ENCODE data around the gene SAT1.
"Not testable (repeated sequence)": the region's sequence is repeated elsewhere in the genome, so short reads cannot be mapped to it uniquely, and the experiment has no call there.

The SAT1 gene

DNA sequence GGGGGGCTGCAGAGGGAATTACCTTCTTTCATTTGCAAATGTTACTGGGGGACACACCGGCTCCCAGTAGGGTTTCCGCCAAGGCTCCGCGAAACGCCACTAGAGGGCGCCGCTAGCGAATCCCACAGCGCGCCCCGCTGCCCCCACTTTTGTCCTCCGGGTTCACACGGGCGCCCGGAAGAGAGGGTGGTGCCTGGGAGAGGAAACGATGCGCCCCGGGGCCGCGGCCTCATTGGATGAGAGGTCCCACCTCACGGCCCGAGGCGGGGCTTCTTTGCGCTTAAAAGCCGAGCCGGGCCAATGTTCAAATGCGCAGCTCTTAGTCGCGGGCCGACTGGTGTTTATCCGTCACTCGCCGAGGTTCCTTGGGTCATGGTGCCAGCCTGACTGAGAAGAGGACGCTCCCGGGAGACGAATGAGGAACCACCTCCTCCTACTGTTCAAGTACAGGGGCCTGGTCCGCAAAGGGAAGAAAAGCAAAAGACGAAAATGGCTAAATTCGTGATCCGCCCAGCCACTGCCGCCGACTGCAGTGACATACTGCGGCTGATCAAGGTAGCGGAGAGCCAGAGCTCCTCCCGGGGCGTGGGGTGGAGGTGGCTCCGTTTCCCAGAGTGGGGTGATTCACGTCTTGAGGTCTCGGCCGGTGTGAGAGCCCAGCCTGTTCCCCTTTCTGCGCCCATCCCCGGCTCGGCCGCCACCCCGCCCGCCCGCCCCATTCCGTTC is at the start of gene SAT1:
Gene SAT1, plus strand, starts transcription at position 311 of the 726 bp plus-strand sequence. Its CDS starts 179 bp downstream, at position 490.
- peak; percentile 97 for DNase-seq

DNA sequence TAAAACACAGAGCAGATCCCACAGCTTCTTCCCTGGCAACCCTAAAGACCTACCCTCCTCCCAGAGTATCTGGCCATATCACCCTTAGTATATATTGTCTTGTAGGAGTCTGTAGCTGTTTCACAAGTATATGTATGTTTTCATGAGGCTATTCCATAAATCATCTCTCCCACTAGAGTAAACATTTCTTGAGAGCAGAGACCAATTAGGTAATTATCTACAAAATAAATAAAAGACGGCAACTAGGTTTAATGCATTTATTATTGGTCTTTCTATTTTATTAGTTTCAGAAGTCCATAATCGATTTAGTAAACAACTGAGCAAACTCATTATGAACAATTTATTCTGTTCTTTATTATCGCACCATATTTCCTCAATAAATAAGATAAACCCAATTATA is 46.9 kb upstream of the SAT1 start:
- DNase-seq, result no peak

DNA sequence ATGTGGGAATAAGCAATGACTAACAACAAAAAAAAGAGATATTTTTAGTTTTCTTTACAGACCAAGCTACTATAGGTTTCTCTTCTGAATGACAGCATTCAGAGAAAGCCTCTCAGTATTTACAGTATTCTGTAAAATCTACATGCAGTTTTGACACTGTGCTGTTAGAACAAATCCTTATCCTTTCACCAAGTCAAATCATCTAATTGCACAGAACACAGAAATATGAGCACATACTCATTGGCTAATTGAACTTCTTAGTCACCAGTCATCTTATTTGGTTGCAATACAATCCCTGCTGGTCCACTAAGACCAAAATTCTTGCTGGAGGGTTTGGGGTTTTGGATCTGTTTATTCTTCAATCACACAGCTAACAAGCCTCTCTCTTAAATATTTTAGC is 45.6 kb upstream of the SAT1 start:
- DNase-seq, result no peak

DNA sequence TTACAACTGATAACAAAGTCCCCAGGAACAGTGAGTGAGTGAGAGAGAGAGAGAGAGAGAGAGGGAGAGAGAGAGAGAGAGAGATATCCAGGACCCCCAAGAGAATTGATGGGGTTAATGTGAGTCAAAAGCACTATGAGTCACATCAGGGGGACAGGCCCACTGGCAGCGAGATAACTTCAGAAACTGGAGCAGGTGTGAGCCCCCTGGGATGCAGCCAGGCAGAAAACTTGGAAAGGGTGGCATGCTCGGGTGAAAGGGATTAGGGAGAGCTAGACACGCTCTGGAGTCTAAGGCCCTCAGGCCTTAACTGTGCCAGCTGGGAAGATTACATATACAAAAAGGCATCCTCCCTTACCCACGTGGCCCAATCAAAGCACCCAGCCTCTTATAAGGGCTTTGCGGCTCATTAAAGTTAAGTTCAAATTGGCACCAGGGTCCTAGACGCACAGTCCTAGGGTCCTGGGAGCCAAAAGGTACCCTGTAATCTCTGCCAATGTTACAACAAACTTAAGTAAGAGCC is 40.7 kb upstream of the SAT1 start:
- peak; percentile 62 for DNase-seq

DNA sequence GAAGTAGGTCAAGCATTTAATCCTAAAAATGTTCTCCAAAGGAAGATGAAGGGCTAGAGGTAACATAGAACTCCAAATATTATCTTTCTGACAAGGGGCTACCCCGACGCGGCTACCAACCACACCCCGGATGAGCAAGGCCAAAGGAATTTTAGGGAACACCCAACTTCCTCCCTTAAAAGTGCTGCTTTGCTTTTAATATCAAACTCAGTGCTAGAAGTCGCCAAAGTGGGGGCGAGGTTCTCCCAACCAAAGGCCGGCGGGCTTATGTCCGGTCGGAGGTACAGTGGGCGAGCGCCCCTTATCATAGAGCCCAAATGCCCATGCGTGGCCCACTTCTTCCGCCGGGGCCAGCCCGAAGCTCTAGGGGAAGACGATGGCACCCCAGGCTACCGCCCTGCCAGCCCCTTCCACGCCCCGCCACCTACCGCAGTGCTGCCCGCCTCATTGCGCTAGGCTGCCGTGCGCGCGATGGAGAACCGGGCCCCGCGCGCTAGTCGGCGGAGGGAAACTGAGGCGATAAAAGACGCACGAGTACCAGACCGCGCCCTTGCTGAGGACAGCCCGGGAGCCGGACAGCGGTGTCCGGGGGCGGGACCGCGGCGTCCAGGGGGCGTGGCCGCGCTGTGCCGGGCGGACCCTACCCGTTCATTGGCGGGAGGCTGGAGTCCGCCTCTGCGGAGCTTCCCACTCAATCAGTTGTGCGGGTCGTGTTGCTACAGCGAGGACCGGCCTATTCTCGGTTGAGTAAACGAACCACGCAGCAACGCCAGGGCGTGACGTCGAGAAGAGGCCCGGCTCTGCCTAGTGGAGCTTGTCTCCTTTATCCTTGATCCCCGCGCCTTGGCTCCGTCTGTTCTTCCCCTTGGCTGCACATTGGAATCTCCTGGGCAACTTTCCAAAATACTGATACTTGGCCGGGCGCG is 40.0 kb upstream of the SAT1 start, which contains the start of gene ACOT9:
Gene ACOT9, minus strand, starts transcription at position 580 of the 926 bp plus-strand sequence. Its CDS starts 132 bp downstream, at position 448.
- peak; percentile 88 for DNase-seq

DNA sequence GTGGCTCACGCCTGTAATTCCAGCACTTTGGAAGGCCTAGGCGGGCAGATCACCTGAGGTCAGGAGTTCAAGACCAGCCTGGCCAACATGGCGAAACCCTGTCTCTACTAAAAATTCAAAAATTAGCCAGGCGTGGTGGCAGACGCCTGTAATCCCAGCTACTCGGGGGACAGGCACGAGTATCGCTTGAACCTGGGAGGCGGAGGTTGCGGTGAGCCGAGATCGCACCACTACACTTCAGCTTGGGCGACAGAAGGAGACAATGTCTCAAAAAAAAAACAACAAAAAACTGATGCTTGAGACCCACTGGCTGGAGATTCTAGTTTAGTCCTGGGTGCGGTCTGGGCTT is 39.4 kb upstream of the SAT1 start:
- DNase-seq, result not testable (repeated sequence)

DNA sequence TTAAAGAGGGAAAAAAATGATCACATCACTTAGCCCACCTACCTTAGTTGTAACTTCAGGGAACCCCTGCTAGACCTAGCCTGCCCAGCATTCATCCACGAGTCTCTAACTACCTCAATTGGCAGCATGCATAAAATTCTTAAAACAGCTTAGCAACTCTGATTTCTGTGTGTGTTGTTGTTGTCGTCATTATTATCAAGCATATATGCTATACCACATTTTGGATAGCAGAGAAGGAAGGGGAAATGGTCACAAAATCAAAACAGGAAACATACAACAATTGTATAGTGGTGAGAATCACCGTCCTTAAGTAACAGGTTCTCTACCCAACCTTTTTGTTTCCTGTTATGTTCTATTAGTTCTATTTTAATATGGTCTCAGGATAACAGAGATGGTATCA is 37.2 kb upstream of the SAT1 start:
- no peak for DNase-seq

DNA sequence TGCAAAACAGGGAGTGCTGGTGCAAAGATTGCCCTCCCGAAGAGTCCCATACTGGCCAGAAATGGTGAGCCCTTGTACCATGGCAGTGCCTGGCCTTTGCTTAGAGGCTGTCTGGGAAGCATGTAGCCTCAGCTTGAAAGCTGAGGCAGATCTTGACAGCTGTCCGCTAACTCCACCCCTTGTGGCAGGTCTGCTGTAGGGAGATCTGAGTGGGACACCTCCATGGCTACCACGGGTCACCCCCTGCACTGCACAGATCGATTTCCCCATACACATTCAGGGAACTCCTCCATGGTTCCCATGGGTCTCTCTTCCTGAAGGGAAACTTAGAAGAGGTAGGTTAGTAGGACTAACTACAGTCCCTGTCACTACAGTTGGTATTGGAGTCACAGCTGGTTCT is 33.8 kb upstream of the SAT1 start:
- DNase-seq, result no peak

DNA sequence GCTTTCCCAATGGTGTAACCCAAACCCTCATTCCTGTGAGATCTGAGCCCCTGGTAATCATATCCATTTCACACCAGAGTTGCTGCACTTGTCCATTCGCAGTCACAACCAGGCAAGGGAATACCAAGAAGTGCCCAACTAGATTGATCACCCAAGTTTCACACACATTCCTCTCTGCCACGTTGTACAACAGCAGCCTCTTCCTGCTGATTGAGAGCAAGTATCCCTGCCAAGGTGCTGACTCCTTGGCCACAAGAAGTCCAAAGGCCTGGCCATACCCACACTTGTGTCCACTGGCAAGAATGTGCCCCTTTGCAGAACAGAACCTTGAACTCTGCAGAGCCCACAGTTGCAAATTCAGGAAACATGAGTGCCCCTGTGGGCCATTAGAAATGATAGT is 33.4 kb upstream of the SAT1 start:
- no peak for DNase-seq

DNA sequence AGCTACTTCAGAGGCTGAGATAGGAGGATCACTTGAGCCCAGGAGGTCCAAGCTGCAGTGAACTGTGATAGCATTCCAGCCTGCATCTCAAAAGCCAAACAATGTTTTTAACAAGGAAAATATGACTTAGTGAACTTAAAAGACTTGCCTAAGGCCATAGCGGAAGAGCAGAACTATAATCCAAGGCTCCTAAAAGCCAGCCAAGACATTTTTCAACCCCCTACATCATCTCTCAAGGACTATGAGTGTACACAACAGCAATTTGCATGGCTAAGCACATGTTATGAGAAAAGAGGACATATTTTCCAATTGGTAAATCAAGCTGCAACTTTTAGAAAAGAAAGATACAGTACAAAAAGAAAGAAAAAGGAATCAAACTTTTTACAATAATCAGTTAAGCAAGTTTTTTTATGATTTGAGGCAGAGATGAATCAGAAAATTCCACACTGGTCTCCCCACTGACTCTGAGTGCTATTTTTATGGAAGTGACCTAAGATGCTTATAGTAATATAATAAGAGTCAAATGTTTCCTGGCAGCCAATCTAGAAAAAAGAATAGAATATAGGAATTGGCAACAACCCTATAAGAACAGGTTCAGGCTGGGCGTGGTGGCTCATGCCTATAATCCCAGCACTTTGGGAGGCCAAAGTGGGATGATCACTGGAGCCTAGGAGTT is 30.1 kb upstream of the SAT1 start:
- DNase-seq, result no peak

DNA sequence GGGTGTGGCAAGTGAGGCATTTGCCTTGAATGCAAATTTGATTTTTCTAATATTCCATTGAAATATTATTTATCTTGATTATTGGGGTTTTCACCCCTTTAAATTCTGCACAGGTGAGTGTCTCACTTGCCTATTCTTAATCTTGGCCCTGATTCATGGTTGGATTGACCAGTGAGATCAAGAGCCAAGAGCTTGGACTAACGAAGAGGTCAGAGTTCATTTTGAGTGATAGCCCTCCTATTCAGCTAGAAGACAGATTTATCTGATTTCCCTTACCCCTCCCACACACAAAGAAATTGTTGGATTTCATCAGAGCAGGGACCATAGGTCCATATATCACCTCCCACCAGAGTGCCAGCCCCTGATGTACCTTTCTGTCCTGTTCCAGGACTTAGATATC is 28.3 kb upstream of the SAT1 start:
- DNase-seq, result no peak

DNA sequence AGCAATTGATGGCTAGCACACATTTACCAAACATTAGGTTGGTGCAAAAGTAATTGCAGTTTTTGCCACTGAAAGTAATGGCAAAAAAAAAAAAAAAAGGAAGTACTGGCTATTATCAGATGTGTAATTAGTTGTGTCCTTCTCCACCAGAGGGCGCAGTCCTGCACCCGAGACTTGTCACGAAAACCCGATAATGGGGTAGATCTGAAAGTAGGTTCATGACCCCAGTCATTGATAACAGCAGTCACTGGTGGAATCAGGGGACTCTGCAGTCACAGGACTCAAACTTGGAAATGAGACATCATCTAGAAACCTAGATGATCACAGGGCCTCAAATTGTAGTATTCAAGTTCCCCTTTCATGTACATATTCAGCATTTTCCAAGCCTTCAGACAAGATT is 26.8 kb upstream of the SAT1 start:
- peak; percentile 84 for DNase-seq

DNA sequence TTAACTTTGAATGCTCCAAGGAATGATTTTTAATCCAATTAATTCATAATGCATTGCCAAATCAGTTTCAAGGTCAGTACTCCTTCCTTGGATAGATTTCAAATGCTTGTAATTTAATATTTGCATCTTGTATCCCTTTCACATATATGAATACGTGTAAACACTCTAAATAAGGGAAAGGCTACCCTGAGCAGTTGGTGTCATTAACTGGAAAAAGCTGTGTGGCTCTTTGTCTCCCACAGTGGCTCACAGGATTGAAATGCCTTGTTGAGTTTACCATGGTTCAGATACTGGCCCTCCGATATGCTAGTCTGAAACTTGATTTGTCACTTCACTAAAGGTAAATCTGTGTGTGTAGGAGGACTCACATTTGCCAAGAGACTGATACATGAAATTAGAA is 23.2 kb upstream of the SAT1 start:
- DNase-seq, result no peak

DNA sequence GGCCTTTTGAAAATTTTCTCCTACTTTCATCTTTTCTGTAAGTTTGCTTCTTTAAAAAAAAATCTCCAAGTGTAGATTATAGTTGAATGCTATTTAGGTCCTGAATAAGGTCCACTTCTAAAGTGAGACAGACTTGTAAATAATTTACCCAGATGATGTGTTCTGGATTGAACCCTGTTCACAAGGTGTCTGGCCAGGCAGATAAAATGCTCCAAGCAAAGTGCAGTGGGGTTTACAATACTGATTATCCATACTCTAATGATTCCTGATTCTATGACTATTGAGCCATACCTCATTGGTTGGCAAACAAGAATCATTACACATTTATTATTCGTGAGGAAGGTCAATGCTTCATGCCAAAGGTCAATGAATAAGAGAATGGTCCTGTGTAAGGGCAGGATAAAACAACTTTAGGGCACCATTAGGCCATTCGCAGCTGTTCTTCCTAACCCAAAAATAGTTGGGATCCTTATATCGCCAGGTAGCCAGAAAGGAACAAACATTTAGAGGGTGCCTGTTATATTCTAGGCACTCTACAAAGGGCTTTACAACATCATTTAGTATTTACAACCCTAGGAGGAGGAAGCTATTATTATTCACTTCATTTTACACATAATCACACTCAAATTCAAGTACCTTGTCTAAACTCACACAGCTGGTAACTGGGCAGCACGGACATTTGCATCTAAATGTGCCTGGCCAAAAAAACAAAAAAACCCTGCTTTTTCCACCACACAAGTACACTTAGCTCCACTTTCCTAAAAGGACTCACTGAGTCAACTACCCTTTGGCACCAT is 18.6 kb upstream of the SAT1 start:
- DNase-seq, result no peak

DNA sequence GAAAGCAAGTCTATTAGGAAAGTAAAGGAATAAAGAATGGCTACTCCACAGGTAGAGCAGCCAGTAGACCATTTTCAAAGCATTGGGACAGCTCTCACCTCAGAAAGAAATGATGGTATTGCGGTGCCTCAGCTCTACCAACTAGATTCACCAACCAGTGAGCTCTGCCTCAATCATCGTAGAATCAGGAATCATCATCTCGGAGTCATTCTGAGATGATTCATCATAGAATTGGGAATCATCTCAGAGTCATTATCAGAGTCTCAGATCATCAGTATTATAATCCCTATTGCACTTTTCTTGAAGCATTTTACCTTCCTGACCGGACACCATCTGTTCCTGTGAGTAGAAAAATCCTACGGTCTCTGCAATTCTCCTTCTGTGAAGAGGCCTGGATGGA is 17.5 kb upstream of the SAT1 start:
- DNase-seq, result no peak

DNA sequence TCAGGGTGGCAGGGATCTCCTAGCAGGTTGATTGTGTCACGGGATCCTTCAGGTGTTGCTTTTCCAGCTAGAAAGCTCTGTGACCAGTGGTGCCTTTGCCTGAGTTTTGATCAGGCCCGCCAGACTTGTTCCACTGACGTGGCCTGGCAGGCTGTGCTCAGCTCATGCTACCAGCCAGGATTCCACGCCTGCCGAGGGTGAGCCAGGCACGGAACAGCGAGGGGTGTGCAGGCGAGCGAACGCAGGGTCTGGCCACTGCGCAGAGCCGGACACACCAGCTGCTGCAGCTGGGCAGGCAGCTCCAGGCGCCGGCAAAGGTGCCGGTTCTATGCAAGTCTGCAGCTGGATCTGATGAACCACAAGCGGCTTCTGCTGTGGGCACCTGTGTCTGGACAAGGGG is 17.1 kb upstream of the SAT1 start:
- DNase-seq, result no peak

DNA sequence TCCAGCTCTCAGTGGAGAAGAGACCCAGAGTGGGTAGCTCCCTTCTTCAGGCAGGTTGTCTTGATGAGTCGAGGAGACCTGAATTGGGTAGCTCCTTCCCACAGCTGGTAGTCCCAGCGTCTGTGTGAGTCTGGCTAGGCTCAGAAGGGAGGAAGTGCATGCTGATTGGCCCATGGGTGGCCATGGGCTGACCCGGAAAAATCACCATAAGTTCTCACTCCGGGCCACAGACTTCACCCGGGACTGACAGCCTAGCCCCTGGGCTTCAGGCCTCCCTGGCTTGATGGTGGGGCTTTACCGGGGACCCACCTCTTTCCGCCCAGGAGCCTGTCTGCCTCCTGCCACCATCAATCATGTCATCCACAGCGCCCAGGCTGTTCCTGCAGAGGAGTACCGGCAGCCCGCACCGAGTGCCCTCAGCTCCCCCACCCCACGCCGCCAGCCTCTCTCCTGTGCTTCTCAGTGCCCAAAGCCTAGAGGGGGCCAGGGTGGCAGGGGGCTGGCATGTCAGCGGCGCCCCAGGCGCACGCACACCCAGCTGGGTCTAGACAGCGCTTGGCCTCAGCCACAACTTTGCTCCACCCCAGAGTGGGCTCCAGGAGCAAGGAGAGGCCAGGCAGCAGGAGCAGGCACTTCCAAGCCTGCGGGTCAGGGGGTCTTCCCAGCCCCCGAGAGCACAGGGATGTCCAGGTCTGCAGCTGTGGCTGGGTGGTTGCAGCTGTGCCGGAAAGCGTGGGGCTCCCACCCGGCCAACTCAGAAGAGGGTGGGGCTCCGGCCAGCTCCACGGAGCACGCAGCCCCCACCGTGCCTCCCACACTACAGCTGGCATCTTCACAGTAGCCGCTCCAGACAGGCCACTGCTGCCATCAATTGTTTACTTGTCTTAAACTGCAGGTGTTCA is 16.1 kb upstream of the SAT1 start:
- no peak for DNase-seq

DNA sequence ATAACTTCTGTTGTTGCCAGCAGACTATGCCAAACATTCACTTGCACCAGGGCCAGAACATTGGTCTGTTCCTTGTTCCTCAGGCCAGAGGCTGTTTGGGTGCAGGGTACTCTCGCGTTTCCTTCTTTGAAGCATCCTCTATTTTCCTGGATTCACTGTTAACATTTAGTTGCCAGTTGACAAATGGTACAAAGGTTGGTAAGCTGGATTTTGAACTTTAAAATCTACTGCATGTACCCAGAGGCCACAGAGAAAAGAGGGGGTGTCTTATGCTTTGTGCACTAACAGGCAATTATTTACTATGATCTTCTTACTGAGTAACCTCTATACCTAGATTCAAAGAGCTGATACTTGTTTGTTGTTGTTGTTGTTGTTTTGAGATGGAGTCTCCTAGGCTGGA is 12.8 kb upstream of the SAT1 start:
- no peak for DNase-seq

DNA sequence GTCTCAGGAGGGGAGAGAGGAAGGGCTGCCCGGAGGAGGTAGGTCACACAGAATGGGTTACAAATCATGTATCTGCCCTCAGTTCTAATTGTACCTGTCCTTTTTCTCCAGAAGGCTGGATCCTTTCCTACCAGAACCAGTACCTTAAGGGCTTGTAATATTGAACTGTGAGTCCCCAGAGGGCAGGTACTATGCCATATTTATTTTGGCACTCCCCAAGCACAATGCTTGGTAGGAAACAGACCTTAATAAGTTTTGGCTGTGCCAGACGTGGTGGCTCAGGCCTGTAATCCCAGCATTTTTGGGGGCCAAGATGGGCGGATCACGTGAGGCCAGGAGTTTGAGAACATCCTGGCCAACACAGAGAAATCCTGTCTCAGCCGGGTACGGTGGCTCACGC is 11.9 kb upstream of the SAT1 start:
- not testable (repeated sequence) for DNase-seq

DNA sequence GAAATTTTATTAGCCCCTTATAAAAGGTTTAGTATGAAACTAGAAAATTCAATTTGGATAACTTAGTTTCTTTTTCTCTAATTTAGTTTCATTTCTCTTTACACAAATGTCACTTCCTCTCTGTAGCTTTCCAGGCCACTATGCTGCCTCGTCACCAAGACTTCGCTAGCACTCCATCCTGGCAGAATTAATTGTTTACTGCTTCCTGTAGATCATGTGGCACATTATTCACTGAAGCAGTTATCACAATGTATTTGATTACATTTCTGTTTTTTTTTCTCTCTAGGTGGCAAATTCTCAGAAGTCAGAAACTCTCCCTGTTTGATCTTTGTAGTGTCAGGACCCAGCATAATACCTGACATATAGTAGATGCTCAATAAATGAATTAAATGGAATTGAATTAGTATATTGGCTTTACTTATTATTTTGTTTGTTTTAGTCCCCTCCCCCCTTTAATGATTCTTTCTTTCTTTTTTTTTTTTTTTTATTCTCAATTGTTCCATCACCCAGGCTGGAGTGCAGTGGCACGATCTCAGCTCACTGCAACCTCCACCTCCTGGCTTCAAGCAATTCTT is 9.3 kb upstream of the SAT1 start:
- peak; percentile 71 for DNase-seq

DNA sequence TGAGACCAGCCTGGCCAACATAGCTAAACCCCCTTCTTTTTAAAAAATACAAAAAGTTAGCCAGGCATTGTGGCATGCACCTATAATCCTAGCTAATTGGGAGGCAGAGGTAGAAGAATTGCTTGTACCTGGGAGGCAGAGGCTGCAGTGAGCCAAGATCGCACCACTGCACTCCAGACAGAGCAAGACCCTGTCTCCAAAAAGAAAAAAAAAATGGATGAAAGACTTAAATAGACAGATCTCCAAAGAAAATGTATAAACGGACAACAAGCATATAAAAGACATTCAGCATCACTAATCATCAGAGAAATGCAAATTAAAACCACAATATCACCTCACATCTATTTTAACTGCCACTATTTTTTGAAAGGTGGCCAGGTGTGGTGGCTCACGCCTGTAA is 6.6 kb upstream of the SAT1 start:
- no peak for DNase-seq

Data from activated effector memory CD4-positive, alpha-beta T cell treated with anti-CD3 and anti-CD28 coated beads, Interleukin-2, amount 50 U/mL, for 16 hours (primary cell).